Mesothelial cell of epicardium (in vitro differentiated cells): ENCODE results near the gene ZC3H7A. TPM values are rescaled to one million over a fixed set of nuclear protein-coding genes. Genes with fewer than 3 reads are reported as not detected.
A peak's percentile ranks its signal among the peaks of the same experiment; 100 is the strongest.
"Not testable (repeated sequence)": the region's sequence is repeated elsewhere in the genome, so short reads cannot be mapped to it uniquely, and the experiment has no call there.

Source experiments
- DNase-seq, 2 experiments: peaks; one replicate each; pipeline ENCODE4 v3.0.0; 2021; ENCODE audit warnings: low spot score in 2 of 2; ENCODE audit not compliant: unreplicated experiment in 2 of 2
- H3K27ac Mint-ChIP-seq: 2 replicates; pipeline ENCODE4 v1.8.0; 2021; ENCODE audit warnings: mixed read lengths
- H3K27me3 Mint-ChIP-seq: 2 replicates; pipeline ENCODE4 v1.8.0; 2021; ENCODE audit warnings: low read depth, mixed read lengths
- H3K36me3 Mint-ChIP-seq: 2 replicates; pipeline ENCODE4 v1.8.0; 2021; ENCODE audit warnings: mixed read lengths
- H3K4me1 Mint-ChIP-seq: 2 replicates; pipeline ENCODE4 v1.8.0; 2021; ENCODE audit warnings: mixed read lengths
- H3K4me3 Mint-ChIP-seq: 2 replicates; pipeline ENCODE4 v1.8.0; 2021; ENCODE audit warnings: mild to moderate bottlenecking, moderate library complexity, mixed read lengths
- H3K9me3 Mint-ChIP-seq: 2 replicates; pipeline ENCODE4 v1.8.0; 2021; ENCODE audit warnings: mixed read lengths
- CTCF ChIP-seq: fragments of 200-600 bp; sonication (generic); IDR thresholded peaks from one replicate; pipeline ENCODE4 v1.5.0; 2021; ENCODE audit warnings: antibody characterized with exemption; ENCODE audit not compliant: unreplicated experiment
- total RNA-seq: library from RNA; stranded (reverse); gene quantifications from 3 replicates; pipeline ENCODE4 v1.2.1, GENCODE V29; 2021

Gene ZC3H7A
- total RNA-seq, 1 donor from 2014 or later = 66.7 TPM

- no peak for TF ChIP-seq CTCF
- Mint-ChIP-seq H3K9me3 (no peaks in the 10 kb centered on the region), H3K27ac (peak overlapping the region; percentile 93), H3K27me3 (no peaks in the 10 kb centered on the region), H3K4me3 (no peak overlapping the region), H3K4me1 (peaks cover 55% of the 10 kb centered on the region), H3K36me3 (peaks cover 4% of the 10 kb centered on the region)
- no peak for DNase-seq
These were observed 3.2 kb downstream of the ZC3H7A start for GRCh38 chr16:11793840-11794239.

- no peak overlapping the region for H3K4me3 Mint-ChIP-seq
- no peaks in the 10 kb centered on the region for H3K9me3 Mint-ChIP-seq
- peaks cover 43% of the 10 kb centered on the region for H3K4me1 Mint-ChIP-seq
- no peak for DNase-seq
- no peaks in the 10 kb centered on the region for H3K27me3 Mint-ChIP-seq
- peaks cover 8% of the 10 kb centered on the region for H3K36me3 Mint-ChIP-seq
- no peak for TF ChIP-seq CTCF
- H3K27ac Mint-ChIP-seq = peak overlapping the region; percentile 90
These were observed 4.4 kb downstream of the ZC3H7A start for GRCh38 chr16:11792410-11793241.

GRCh38 chr16:11791144-11791828, 5.8 kb downstream of the ZC3H7A start:
- DNase-seq = no peak
- Mint-ChIP-seq H3K36me3 (peaks cover 8% of the 10 kb centered on the region), H3K4me3 (no peak overlapping the region)

GRCh38 chr16:11788914-11789313, 8.1 kb downstream of the ZC3H7A start:
- no peak for DNase-seq
- Mint-ChIP-seq H3K27ac (no peak overlapping the region), H3K36me3 (peaks cover 8% of the 10 kb centered on the region), H3K4me1 (peaks cover 25% of the 10 kb centered on the region), H3K9me3 (no peaks in the 10 kb centered on the region), H3K27me3 (no peaks in the 10 kb centered on the region), H3K4me3 (no peak overlapping the region)
- TF ChIP-seq CTCF = no peak

More at GRCh38 chr16:11791144-11791828, 5.8 kb downstream of the ZC3H7A start:
- H3K27me3 Mint-ChIP-seq = no peaks in the 10 kb centered on the region
- TF ChIP-seq CTCF = no peak
- H3K4me1 Mint-ChIP-seq = peaks cover 42% of the 10 kb centered on the region
- H3K9me3 Mint-ChIP-seq = no peaks in the 10 kb centered on the region
- H3K27ac Mint-ChIP-seq = peak overlapping the region; percentile 25

- Mint-ChIP-seq H3K4me1 (peaks cover 33% of the 10 kb centered on the region), H3K36me3 (peaks cover 10% of the 10 kb centered on the region)
- not testable (repeated sequence) for H3K27ac Mint-ChIP-seq, H3K27me3 Mint-ChIP-seq, H3K9me3 Mint-ChIP-seq, H3K4me3 Mint-ChIP-seq, DNase-seq
These were observed 12.0 kb downstream of the ZC3H7A start for GRCh38 chr16:11784980-11785599.

- peak overlapping the region; percentile 73 for H3K27ac Mint-ChIP-seq
- not testable (repeated sequence) for DNase-seq, H3K27me3 Mint-ChIP-seq, H3K4me3 Mint-ChIP-seq, H3K9me3 Mint-ChIP-seq
- peaks cover 10% of the 10 kb centered on the region for H3K36me3 Mint-ChIP-seq
- peaks cover 33% of the 10 kb centered on the region for H3K4me1 Mint-ChIP-seq
These were observed 12.7 kb downstream of the ZC3H7A start for GRCh38 chr16:11784381-11784780.
